K562 (cell line): ENCODE data around the gene TMEM39B. TPM values are rescaled to one million over a fixed set of nuclear protein-coding genes. Genes with fewer than 3 reads are reported as not detected.

Experiments
- AFF1 ChIP-seq, 2 experiments: fragments of 450-650 bp; IDR thresholded peaks; 2 replicates each; pipeline ENCODE4 v1.6.1; 2018; ENCODE audit warnings: mild to moderate bottlenecking in 2 of 2, low read depth in 1 of 2; ENCODE audit not compliant: partially characterized antibody in 2 of 2
- BRF1 ChIP-seq: IDR thresholded peaks from 3 replicates; pipeline ENCODE4 v1.6.1; 2011; ENCODE audit warnings: borderline replicate concordance, mild to moderate bottlenecking; ENCODE audit not compliant: insufficient read length; ENCODE audit errors: extremely low read depth
- CCAR2 ChIP-seq: fragments of 200-400 bp; formaldehyde crosslinking; IDR thresholded peaks from 2 replicates; pipeline ENCODE4 v1.6.1; 2017; ENCODE audit warnings: mild to moderate bottlenecking, low read depth, low read length
- FOXJ2 ChIP-seq: fragments of 200-800 bp; sonication (Bioruptor generic); IDR thresholded peaks from 2 replicates; pipeline ENCODE4 v1.6.1; 2016; ENCODE audit warnings: missing genetic modification characterization, missing compliant biosample characterization
- HDGF ChIP-seq: fragments of 450-650 bp; IDR thresholded peaks from 2 replicates; pipeline ENCODE4 v1.6.1; 2016
- HMBOX1 ChIP-seq: sonication (generic); IDR thresholded peaks from 2 replicates; pipeline ENCODE4 v1.6.1; 2016
- HMGXB4 ChIP-seq: sonication (generic); formaldehyde crosslinking; IDR thresholded peaks from 2 replicates; pipeline ENCODE4 v1.8.1; 2023; ENCODE audit warnings: mild to moderate bottlenecking, missing genetic modification reagents
- HNRNPK ChIP-seq: fragments of 200-400 bp; formaldehyde crosslinking; IDR thresholded peaks from one replicate; pipeline ENCODE4 v1.6.1; 2018; ENCODE audit warnings: mild to moderate bottlenecking, low read depth, low read length; ENCODE audit not compliant: poor library complexity, severe bottlenecking
- ID3 ChIP-seq, 2 experiments: fragments of 250-450 bp in 1 of 2; fragments of 450-650 bp in 1 of 2; sonication (Bioruptor Pico) in 1 of 2; IDR thresholded peaks; 2 replicates each; pipeline versions ENCODE4 v1.6.1 to v1.8.0; 2016 to 2021; ENCODE audit warnings: mild to moderate bottlenecking in 2 of 2, moderate library complexity in 2 of 2, missing compliant biosample characterization in 1 of 2, missing genetic modification characterization in 1 of 2
- IRF2 ChIP-seq: sonication (generic); formaldehyde crosslinking; IDR thresholded peaks from 2 replicates; pipeline ENCODE4 v1.8.1; 2022; ENCODE audit warnings: mild to moderate bottlenecking, missing genetic modification reagents
- MLLT1 ChIP-seq, 2 experiments: fragments of 450-650 bp; IDR thresholded peaks; 2 replicates each; pipeline ENCODE4 v1.6.1; 2016
- NCOA6 ChIP-seq: fragments of 450-650 bp; IDR thresholded peaks from 2 replicates; pipeline ENCODE4 v1.6.1; 2017; ENCODE audit warnings: mild to moderate bottlenecking
- NFRKB ChIP-seq: fragments of 450-650 bp; IDR thresholded peaks from 2 replicates; pipeline ENCODE4 v1.6.1; 2016; ENCODE audit warnings: low read depth
- PURB ChIP-seq: sonication (generic); formaldehyde crosslinking; IDR thresholded peaks from 2 replicates; pipeline ENCODE4 v1.9.0; 2021; ENCODE audit warnings: low read depth, mild to moderate bottlenecking, missing genetic modification reagents
- SAFB2 ChIP-seq: fragments of 200-400 bp; formaldehyde crosslinking; IDR thresholded peaks from 2 replicates; pipeline ENCODE4 v1.6.1; 2018; ENCODE audit warnings: borderline replicate concordance, low read length, low read depth, moderate library complexity; ENCODE audit not compliant: severe bottlenecking
- TAF9B ChIP-seq: fragments of 450-650 bp; IDR thresholded peaks from 2 replicates; pipeline ENCODE4 v1.6.1; 2018; ENCODE audit warnings: mild to moderate bottlenecking; ENCODE audit not compliant: partially characterized antibody
- ZNF133 ChIP-seq: fragments of 250-450 bp; sonication (Bioruptor Pico); IDR thresholded peaks from 2 replicates; pipeline ENCODE4 v1.4.0; 2020; ENCODE audit warnings: mild to moderate bottlenecking
- ZNF695 ChIP-seq: fragments of 450-650 bp; formaldehyde crosslinking; IDR thresholded peaks from 2 replicates; pipeline ENCODE4 v1.4.0; 2020; ENCODE audit warnings: mild to moderate bottlenecking, moderate library complexity
- ZNF696 ChIP-seq: fragments of 250-450 bp; sonication (Bioruptor Pico); conservative IDR thresholded peaks from 2 replicates; pipeline ENCODE4 v1.4.0; 2020; ENCODE audit warnings: mild to moderate bottlenecking, moderate library complexity
- polyA plus RNA-seq, 8 experiments: library from polyadenylated mRNA; depleted of rRNA in 4 of 8; stranded (reverse) in 5 of 8; unstranded in 3 of 8; fragments of >200 nt; fragmentation: Nextera tagmentation in 2 of 8; fragmentation: Illumina TruSeq in 1 of 8; extraction: Ambion mirVana in 2 of 8; extraction: Trizol in 1 of 8; gene quantifications; 2 replicates each; pipeline versions ENCODE4 v1.2.1 to v1.2.3, GENCODE V29; 2011 to 2014; ENCODE audit warnings: inconsistent platforms in 1 of 8, missing spikeins in 1 of 8
- total RNA-seq, 7 experiments: library from RNA; depleted of rRNA in 6 of 7; stranded (reverse); fragments of >200 nt in 6 of 7; fragmentation: Illumina TruSeq in 2 of 7; extraction: Trizol in 2 of 7; gene quantifications; 2 replicates each; pipeline versions ENCODE4 v1.2.1 to v1.2.3, GENCODE V29; 2011 to 2021; ENCODE audit warnings: low replicate concordance in 1 of 7

The TMEM39B gene
- total and polyA plus RNA-seq, 9 of the 15 experiments (the other 6 are each of a cell fraction or from before 2014, with no cell fraction given), result 0.92 to 28.5 (median 9.7) TPM

- peak in 1 of 2 experiments; percentile 16 for TF ChIP-seq AFF1 (IDR thresholded peaks at IDR 0.05; ENCODE audit: low read depth in 1 of 2, partially characterized antibody in 2 of 2)
- no peak for TF ChIP-seq BRF1
- TF ChIP-seq ZNF695, result no peak
- peak in 1 of 2 experiments; percentile 50; a peak in 2 of 4 replicates for TF ChIP-seq MLLT1 (IDR thresholded peaks at IDR 0.05)
- TF ChIP-seq NFRKB, result peak; percentile 66; the same call in 1 of the 2 replicates
- TF ChIP-seq NCOA6, result no peak
- no peak for TF ChIP-seq IRF2 (CRISPR knock-in tag)
- TF ChIP-seq SAFB2, result no peak
- TF ChIP-seq PURB (CRISPR knock-in tag), result no peak
- TF ChIP-seq CCAR2, result no peak
- TF ChIP-seq ID3 (CRISPR knock-in tag; IDR thresholded peaks at IDR 0.05), result no peak
- peak; percentile 75; the same call in 1 of the 2 replicates for TF ChIP-seq ID3 (tag; IDR thresholded peaks at IDR 0.05)
- no peak for TF ChIP-seq FOXJ2
- no peak for TF ChIP-seq HNRNPK
- no peak; the same call in 1 of the 2 replicates for TF ChIP-seq HMBOX1
- 0 out of 2 replicates have a peak, but pooled peaks have one; percentile 74 for TF ChIP-seq HMGXB4 (CRISPR knock-in tag)
- TF ChIP-seq TAF9B, result no peak
- TF ChIP-seq ZNF696, result no peak
- TF ChIP-seq HDGF, result no peak
- TF ChIP-seq ZNF133 (CRISPR knock-in tag), result no peak
These were observed at the start of gene TMEM39B (continued) for GRCh38 chr1:32072622-32073298.
